HEK293 (cell line): ENCODE data around the gene RRP9.

Experiments
- ZBTB17 ChIP-seq: fragments of 450-650 bp; formaldehyde crosslinking; IDR thresholded peaks from 2 replicates; pipeline ENCODE4 v1.5.1; 2016; ENCODE audit warnings: missing biosample characterization, missing genetic modification characterization
- ZBTB7A ChIP-seq: fragments of 450-650 bp; formaldehyde crosslinking; IDR thresholded peaks from 2 replicates; pipeline ENCODE4 v1.5.1; 2016; ENCODE audit warnings: low read depth, missing biosample characterization, missing genetic modification characterization
- ZNF121 ChIP-seq: fragments of 450-650 bp; formaldehyde crosslinking; IDR thresholded peaks from 2 replicates; pipeline ENCODE4 v1.5.1; 2016; ENCODE audit warnings: missing biosample characterization, missing genetic modification characterization
- ZNF292 ChIP-seq: fragments of 450-650 bp; formaldehyde crosslinking; IDR thresholded peaks from 2 replicates; pipeline ENCODE4 v1.5.1; 2016; ENCODE audit warnings: low read depth, missing biosample characterization, missing genetic modification characterization, borderline replicate concordance
- ZNF654 ChIP-seq: fragments of 450-650 bp; formaldehyde crosslinking; IDR thresholded peaks from 2 replicates; pipeline ENCODE4 v1.5.1; 2016; ENCODE audit warnings: low read depth, missing biosample characterization, missing genetic modification characterization
- TF ChIP-seq, protein P1 (sequence below): fragments of 450-650 bp; formaldehyde crosslinking; IDR thresholded peaks from 2 replicates; pipeline ENCODE4 v1.5.1; 2016; ENCODE audit warnings: missing biosample characterization, missing genetic modification characterization
- TF ChIP-seq, protein P2 (sequence below): fragments of 450-650 bp; formaldehyde crosslinking; IDR thresholded peaks from 2 replicates; pipeline ENCODE4 v1.5.1; 2016; ENCODE audit warnings: missing biosample characterization, missing genetic modification characterization
- TF ChIP-seq, protein P3 (sequence below): fragments of 450-650 bp; formaldehyde crosslinking; IDR thresholded peaks from 2 replicates; pipeline ENCODE4 v1.5.1; 2016; ENCODE audit warnings: missing biosample characterization, missing genetic modification characterization
- TF ChIP-seq, protein P4 (sequence below): fragments of 450-650 bp; formaldehyde crosslinking; IDR thresholded peaks from 2 replicates; pipeline ENCODE4 v1.5.1; 2017; ENCODE audit warnings: missing biosample characterization, missing genetic modification characterization
- TF ChIP-seq, protein P5 (sequence below): fragments of 450-650 bp; formaldehyde crosslinking; IDR thresholded peaks from 2 replicates; pipeline ENCODE4 v1.5.1; 2016; ENCODE audit warnings: missing biosample characterization, missing genetic modification characterization

DNA sequence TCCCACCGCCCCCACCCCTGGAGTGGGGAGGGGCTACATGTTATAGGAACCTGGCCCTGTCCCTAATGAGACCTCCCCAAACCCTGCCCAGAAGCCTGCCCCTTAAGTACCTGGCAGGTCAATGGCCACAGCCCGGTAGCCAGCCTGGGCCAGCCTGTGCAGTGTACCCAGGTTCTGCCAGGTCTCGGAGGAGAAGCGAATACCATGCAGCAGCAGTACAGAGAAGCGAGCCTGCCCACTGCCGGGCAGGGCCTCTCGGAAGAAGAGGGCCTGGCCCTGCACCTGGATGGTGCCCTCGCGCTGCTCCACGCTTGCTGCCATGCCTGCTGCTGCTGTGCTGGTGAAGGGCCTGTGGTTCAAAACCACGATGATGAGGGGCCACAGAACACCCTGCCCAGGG lies 29.6 kb upstream of the RRP9 start:
- TF ChIP-seq, protein P1, sequence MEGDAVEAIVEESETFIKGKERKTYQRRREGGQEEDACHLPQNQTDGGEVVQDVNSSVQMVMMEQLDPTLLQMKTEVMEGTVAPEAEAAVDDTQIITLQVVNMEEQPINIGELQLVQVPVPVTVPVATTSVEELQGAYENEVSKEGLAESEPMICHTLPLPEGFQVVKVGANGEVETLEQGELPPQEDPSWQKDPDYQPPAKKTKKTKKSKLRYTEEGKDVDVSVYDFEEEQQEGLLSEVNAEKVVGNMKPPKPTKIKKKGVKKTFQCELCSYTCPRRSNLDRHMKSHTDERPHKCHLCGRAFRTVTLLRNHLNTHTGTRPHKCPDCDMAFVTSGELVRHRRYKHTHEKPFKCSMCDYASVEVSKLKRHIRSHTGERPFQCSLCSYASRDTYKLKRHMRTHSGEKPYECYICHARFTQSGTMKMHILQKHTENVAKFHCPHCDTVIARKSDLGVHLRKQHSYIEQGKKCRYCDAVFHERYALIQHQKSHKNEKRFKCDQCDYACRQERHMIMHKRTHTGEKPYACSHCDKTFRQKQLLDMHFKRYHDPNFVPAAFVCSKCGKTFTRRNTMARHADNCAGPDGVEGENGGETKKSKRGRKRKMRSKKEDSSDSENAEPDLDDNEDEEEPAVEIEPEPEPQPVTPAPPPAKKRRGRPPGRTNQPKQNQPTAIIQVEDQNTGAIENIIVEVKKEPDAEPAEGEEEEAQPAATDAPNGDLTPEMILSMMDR (tag by site-specific recombination) = no peak
- TF ChIP-seq, protein P2, sequence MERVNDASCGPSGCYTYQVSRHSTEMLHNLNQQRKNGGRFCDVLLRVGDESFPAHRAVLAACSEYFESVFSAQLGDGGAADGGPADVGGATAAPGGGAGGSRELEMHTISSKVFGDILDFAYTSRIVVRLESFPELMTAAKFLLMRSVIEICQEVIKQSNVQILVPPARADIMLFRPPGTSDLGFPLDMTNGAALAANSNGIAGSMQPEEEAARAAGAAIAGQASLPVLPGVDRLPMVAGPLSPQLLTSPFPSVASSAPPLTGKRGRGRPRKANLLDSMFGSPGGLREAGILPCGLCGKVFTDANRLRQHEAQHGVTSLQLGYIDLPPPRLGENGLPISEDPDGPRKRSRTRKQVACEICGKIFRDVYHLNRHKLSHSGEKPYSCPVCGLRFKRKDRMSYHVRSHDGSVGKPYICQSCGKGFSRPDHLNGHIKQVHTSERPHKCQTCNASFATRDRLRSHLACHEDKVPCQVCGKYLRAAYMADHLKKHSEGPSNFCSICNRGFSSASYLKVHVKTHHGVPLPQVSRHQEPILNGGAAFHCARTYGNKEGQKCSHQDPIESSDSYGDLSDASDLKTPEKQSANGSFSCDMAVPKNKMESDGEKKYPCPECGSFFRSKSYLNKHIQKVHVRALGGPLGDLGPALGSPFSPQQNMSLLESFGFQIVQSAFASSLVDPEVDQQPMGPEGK (tag by site-specific recombination) = no peak
- TF ChIP-seq ZBTB17 (tag by site-specific recombination) (no peak), ZNF121 (tag by site-specific recombination) (no peak), ZBTB7A (no peak), ZNF654 (tag by site-specific recombination) (no peak), ZNF292 (no peak)
- TF ChIP-seq, protein P3, sequence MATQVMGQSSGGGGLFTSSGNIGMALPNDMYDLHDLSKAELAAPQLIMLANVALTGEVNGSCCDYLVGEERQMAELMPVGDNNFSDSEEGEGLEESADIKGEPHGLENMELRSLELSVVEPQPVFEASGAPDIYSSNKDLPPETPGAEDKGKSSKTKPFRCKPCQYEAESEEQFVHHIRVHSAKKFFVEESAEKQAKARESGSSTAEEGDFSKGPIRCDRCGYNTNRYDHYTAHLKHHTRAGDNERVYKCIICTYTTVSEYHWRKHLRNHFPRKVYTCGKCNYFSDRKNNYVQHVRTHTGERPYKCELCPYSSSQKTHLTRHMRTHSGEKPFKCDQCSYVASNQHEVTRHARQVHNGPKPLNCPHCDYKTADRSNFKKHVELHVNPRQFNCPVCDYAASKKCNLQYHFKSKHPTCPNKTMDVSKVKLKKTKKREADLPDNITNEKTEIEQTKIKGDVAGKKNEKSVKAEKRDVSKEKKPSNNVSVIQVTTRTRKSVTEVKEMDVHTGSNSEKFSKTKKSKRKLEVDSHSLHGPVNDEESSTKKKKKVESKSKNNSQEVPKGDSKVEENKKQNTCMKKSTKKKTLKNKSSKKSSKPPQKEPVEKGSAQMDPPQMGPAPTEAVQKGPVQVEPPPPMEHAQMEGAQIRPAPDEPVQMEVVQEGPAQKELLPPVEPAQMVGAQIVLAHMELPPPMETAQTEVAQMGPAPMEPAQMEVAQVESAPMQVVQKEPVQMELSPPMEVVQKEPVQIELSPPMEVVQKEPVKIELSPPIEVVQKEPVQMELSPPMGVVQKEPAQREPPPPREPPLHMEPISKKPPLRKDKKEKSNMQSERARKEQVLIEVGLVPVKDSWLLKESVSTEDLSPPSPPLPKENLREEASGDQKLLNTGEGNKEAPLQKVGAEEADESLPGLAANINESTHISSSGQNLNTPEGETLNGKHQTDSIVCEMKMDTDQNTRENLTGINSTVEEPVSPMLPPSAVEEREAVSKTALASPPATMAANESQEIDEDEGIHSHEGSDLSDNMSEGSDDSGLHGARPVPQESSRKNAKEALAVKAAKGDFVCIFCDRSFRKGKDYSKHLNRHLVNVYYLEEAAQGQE (tag by site-specific recombination) = no peak
- TF ChIP-seq, protein P4, sequence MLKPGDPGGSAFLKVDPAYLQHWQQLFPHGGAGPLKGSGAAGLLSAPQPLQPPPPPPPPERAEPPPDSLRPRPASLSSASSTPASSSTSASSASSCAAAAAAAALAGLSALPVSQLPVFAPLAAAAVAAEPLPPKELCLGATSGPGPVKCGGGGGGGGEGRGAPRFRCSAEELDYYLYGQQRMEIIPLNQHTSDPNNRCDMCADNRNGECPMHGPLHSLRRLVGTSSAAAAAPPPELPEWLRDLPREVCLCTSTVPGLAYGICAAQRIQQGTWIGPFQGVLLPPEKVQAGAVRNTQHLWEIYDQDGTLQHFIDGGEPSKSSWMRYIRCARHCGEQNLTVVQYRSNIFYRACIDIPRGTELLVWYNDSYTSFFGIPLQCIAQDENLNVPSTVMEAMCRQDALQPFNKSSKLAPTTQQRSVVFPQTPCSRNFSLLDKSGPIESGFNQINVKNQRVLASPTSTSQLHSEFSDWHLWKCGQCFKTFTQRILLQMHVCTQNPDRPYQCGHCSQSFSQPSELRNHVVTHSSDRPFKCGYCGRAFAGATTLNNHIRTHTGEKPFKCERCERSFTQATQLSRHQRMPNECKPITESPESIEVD (tag by site-specific recombination) = no peak
- TF ChIP-seq, protein P5, sequence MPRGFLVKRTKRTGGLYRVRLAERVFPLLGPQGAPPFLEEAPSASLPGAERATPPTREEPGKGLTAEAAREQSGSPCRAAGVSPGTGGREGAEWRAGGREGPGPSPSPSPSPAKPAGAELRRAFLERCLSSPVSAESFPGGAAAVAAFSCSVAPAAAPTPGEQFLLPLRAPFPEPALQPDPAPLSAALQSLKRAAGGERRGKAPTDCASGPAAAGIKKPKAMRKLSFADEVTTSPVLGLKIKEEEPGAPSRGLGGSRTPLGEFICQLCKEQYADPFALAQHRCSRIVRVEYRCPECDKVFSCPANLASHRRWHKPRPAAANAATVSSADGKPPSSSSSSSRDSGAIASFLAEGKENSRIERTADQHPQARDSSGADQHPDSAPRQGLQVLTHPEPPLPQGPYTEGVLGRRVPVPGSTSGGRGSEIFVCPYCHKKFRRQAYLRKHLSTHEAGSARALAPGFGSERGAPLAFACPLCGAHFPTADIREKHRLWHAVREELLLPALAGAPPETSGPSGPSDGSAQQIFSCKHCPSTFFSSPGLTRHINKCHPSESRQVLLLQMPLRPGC (tag by site-specific recombination) = no peak
